ENCODE results near the gene TNFRSF21.
"Not testable (repeated sequence)": the region's sequence is repeated elsewhere in the genome, so short reads cannot be mapped to it uniquely, and the experiment has no call there.

TNFRSF21 gene

GRCh38 chr6:47319867-47320266 is 10.2 kb upstream of the TNFRSF21 start:
- DNase-seq: no peak

- no peak for DNase-seq
Measured at GRCh38 chr6:47319382-47319781, 9.7 kb upstream of the TNFRSF21 start.

GRCh38 chr6:47318236-47318989 is 8.7 kb upstream of the TNFRSF21 start:
- DNase-seq: no peak

GRCh38 chr6:47315181-47315580 is 5.5 kb upstream of the TNFRSF21 start:
- DNase-seq: not testable (repeated sequence)

GRCh38 chr6:47310131-47310480 is 401 bp upstream of the TNFRSF21 start:
- no peak for DNase-seq

GRCh38 chr6:47308552-47309290 is 984 bp downstream of the TNFRSF21 start:
- DNase-seq: no peak

GRCh38 chr6:47308198-47308517 is 1.5 kb downstream of the TNFRSF21 start:
- no peak for DNase-seq

GRCh38 chr6:47307362-47308197 is 2.1 kb downstream of the TNFRSF21 start:
- DNase-seq: no peak

GRCh38 chr6:47306887-47307286 is 2.8 kb downstream of the TNFRSF21 start:
- no peak for DNase-seq

GRCh38 chr6:47303861-47304260 is 5.8 kb downstream of the TNFRSF21 start:
- DNase-seq: no peak

- DNase-seq: no peak
Measured at GRCh38 chr6:47303342-47303741, 6.4 kb downstream of the TNFRSF21 start.

GRCh38 chr6:47302043-47302442 is 7.7 kb downstream of the TNFRSF21 start:
- no peak for DNase-seq

- DNase-seq: no peak
Measured at GRCh38 chr6:47301441-47301840, 8.3 kb downstream of the TNFRSF21 start.

- DNase-seq: no peak
Measured at GRCh38 chr6:47300417-47300816, 9.3 kb downstream of the TNFRSF21 start.

GRCh38 chr6:47299965-47300364 is 9.7 kb downstream of the TNFRSF21 start:
- no peak for DNase-seq

GRCh38 chr6:47298475-47298874 is 11.2 kb downstream of the TNFRSF21 start:
- no peak for DNase-seq

- no peak for DNase-seq
Measured at GRCh38 chr6:47294990-47295389, 14.7 kb downstream of the TNFRSF21 start.

- DNase-seq: no peak
Measured at GRCh38 chr6:47292944-47293343, 16.8 kb downstream of the TNFRSF21 start.

GRCh38 chr6:47292027-47292426 is 17.7 kb downstream of the TNFRSF21 start:
- no peak for DNase-seq

GRCh38 chr6:47290124-47290834 is 19.4 kb downstream of the TNFRSF21 start:
- no peak for DNase-seq

GRCh38 chr6:47288267-47289090 is 21.2 kb downstream of the TNFRSF21 start:
- no peak for DNase-seq

- no peak for DNase-seq
Measured at GRCh38 chr6:47286301-47286700, 23.4 kb downstream of the TNFRSF21 start.
